HepG2 (cell line): ENCODE data around the gene CALM1. TPM values are rescaled to one million over a fixed set of nuclear protein-coding genes. Genes with fewer than 3 reads are reported as not detected.
A peak's percentile ranks its signal among the peaks of the same experiment; 100 is the strongest.

Experiments used
- HNF1B ChIP-seq: sonication (generic); formaldehyde crosslinking; IDR thresholded peaks from 2 replicates; pipeline ENCODE4 v1.5.1; 2020; ENCODE audit warnings: mild to moderate bottlenecking, moderate library complexity, missing genetic modification reagents
- HNF4G ChIP-seq, 2 experiments: sonication (generic) in 1 of 2; formaldehyde crosslinking in 1 of 2; IDR thresholded peaks; 2 replicates each; pipeline versions ENCODE4 v1.4.0 to v1.6.1; 2011 to 2020; ENCODE audit warnings: borderline replicate concordance in 2 of 2, low read depth in 2 of 2, mild to moderate bottlenecking in 2 of 2, low read length in 1 of 2, missing genetic modification reagents in 1 of 2, moderate library complexity in 1 of 2
- MTA3 ChIP-seq: sonication (generic); formaldehyde crosslinking; IDR thresholded peaks from 2 replicates; pipeline ENCODE4 v1.4.0; 2020; ENCODE audit warnings: missing genetic modification reagents
- NR2F2 ChIP-seq: IDR thresholded peaks from 2 replicates; pipeline ENCODE4 v1.6.1; 2012; ENCODE audit warnings: low read depth, inconsistent platforms, borderline replicate concordance
- SOX13 ChIP-seq, 3 experiments: fragments of 450-650 bp in 1 of 3; sonication (generic) in 1 of 3; formaldehyde crosslinking in 1 of 3; IDR thresholded peaks in 2 of 3; conservative IDR thresholded peaks in 1 of 3; 2 replicates each; pipeline versions ENCODE4 v1.5.0 to v1.6.1; 2016 to 2020; ENCODE audit warnings: antibody characterized with exemption in 1 of 3, mild to moderate bottlenecking in 1 of 3, missing compliant biosample characterization in 1 of 3, missing genetic modification reagents in 1 of 3, moderate library complexity in 1 of 3
- ZFP1 ChIP-seq: IDR thresholded peaks from 2 replicates; pipeline ENCODE4 v1.6.1; 2016
- ZNF124 ChIP-seq: sonication (generic); formaldehyde crosslinking; IDR thresholded peaks from 2 replicates; pipeline ENCODE4 v1.4.0; 2020; ENCODE audit warnings: missing genetic modification reagents
- polyA plus RNA-seq, 8 experiments: library from polyadenylated mRNA; depleted of rRNA in 3 of 8; stranded (reverse) in 7 of 8; unstranded in 1 of 8; fragments of >200 nt; fragmentation: Illumina TruSeq in 4 of 8; extraction: Trizol in 4 of 8; gene quantifications; 2 replicates each; pipeline versions ENCODE4 v1.2.1 to v1.2.3, GENCODE V29; 2011 to 2016; ENCODE audit warnings: low read depth in 4 of 8, missing spikeins in 1 of 8, mixed read lengths in 1 of 8; ENCODE audit not compliant: insufficient read depth in 1 of 8
- total RNA-seq, 5 experiments: library from RNA; depleted of rRNA; stranded (reverse); fragments of >200 nt; fragmentation: Illumina TruSeq; extraction: Trizol; gene quantifications; 2 replicates each; pipeline ENCODE4 v1.2.3, GENCODE V29; 2016; ENCODE audit warnings: low read depth in 1 of 5
- TF ChIP-seq, protein P1 (sequence below): sonication (generic); formaldehyde crosslinking; conservative IDR thresholded peaks from 2 replicates; pipeline ENCODE4 v1.4.0; 2020; ENCODE audit warnings: missing genetic modification reagents
- TF ChIP-seq, protein P2 (sequence below): sonication (generic); formaldehyde crosslinking; IDR thresholded peaks from 2 replicates; pipeline ENCODE4 v1.9.0; 2021; ENCODE audit warnings: missing genetic modification reagents, mild to moderate bottlenecking, borderline replicate concordance
- TF ChIP-seq, protein P3 (sequence below): sonication (generic); formaldehyde crosslinking; IDR thresholded peaks from 2 replicates; pipeline ENCODE4 v1.4.0; 2020; ENCODE audit warnings: missing genetic modification reagents, mild to moderate bottlenecking, borderline replicate concordance
- TF ChIP-seq, protein P4 (sequence below), 2 experiments: sonication (generic) in 1 of 2; formaldehyde crosslinking in 1 of 2; IDR thresholded peaks; 2 replicates each; pipeline versions ENCODE4 v1.6.1 to v1.9.0; 2014 to 2022; ENCODE audit warnings: antibody characterized with exemption in 1 of 2, borderline replicate concordance in 1 of 2, inconsistent platforms in 1 of 2, low read depth in 1 of 2, missing genetic modification reagents in 1 of 2

The CALM1 gene
- total and polyA plus RNA-seq, 2 of the 13 experiments (the other 11 are each of a cell fraction or from before 2014, with no cell fraction given) = 110 to 238 TPM

DNA sequence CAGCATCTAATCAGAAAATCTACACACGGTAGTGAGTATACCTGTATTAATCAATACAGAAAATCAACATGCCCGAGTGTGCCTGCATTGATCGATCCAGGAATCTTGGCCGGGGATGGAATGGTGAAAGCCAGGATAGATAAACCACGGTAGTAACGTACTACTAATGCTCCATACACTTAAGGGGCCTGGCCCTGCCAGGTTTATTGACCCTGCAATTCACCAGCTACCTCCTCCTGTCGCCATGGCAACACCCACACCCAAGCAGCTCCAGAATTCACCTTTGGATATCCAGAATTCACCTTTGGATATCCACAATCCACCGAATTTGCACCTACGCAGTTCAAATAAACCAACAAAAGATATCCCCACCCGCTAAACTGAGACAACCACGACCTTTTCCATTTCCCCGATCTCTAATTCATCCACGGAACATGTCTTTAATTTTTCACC is 14.8 kb upstream of the CALM1 start (continued):
- TF ChIP-seq, protein P1, sequence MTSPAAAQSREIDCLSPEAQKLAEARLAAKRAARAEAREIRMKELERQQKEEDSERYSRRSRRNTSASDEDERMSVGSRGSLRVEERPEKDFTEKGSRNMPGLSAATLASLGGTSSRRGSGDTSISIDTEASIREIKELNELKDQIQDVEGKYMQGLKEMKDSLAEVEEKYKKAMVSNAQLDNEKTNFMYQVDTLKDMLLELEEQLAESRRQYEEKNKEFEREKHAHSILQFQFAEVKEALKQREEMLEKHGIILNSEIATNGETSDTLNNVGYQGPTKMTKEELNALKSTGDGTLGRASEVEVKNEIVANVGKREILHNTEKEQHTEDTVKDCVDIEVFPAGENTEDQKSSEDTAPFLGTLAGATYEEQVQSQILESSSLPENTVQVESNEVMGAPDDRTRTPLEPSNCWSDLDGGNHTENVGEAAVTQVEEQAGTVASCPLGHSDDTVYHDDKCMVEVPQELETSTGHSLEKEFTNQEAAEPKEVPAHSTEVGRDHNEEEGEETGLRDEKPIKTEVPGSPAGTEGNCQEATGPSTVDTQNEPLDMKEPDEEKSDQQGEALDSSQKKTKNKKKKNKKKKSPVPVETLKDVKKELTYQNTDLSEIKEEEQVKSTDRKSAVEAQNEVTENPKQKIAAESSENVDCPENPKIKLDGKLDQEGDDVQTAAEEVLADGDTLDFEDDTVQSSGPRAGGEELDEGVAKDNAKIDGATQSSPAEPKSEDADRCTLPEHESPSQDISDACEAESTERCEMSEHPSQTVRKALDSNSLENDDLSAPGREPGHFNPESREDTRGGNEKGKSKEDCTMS (CRISPR knock-in tag) = no peak
- TF ChIP-seq SOX13 (IDR thresholded peaks at IDR 0.05) (no peak), SOX13 (CRISPR knock-in tag; conservative IDR thresholded peaks at IDR 0.05 in 1 of 2, IDR thresholded peaks at IDR 0.05 in 1 of 2) (no peak), HNF4G (IDR thresholded peaks at IDR 0.05; ENCODE audit: borderline replicate concordance, low read depth, low read length) (peak; percentile 43), HNF4G (CRISPR knock-in tag; IDR thresholded peaks at IDR 0.05; ENCODE audit: borderline replicate concordance, low read depth) (no peak), ZNF124 (CRISPR knock-in tag) (no peak), HNF1B (CRISPR knock-in tag) (no peak), ZFP1 (CRISPR knock-in tag) (no peak), NR2F2 (no peak), MTA3 (CRISPR knock-in tag) (no peak)
- TF ChIP-seq, protein P2, sequence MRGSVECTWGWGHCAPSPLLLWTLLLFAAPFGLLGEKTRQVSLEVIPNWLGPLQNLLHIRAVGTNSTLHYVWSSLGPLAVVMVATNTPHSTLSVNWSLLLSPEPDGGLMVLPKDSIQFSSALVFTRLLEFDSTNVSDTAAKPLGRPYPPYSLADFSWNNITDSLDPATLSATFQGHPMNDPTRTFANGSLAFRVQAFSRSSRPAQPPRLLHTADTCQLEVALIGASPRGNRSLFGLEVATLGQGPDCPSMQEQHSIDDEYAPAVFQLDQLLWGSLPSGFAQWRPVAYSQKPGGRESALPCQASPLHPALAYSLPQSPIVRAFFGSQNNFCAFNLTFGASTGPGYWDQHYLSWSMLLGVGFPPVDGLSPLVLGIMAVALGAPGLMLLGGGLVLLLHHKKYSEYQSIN (CRISPR knock-in tag) = no peak
- TF ChIP-seq, protein P3, sequence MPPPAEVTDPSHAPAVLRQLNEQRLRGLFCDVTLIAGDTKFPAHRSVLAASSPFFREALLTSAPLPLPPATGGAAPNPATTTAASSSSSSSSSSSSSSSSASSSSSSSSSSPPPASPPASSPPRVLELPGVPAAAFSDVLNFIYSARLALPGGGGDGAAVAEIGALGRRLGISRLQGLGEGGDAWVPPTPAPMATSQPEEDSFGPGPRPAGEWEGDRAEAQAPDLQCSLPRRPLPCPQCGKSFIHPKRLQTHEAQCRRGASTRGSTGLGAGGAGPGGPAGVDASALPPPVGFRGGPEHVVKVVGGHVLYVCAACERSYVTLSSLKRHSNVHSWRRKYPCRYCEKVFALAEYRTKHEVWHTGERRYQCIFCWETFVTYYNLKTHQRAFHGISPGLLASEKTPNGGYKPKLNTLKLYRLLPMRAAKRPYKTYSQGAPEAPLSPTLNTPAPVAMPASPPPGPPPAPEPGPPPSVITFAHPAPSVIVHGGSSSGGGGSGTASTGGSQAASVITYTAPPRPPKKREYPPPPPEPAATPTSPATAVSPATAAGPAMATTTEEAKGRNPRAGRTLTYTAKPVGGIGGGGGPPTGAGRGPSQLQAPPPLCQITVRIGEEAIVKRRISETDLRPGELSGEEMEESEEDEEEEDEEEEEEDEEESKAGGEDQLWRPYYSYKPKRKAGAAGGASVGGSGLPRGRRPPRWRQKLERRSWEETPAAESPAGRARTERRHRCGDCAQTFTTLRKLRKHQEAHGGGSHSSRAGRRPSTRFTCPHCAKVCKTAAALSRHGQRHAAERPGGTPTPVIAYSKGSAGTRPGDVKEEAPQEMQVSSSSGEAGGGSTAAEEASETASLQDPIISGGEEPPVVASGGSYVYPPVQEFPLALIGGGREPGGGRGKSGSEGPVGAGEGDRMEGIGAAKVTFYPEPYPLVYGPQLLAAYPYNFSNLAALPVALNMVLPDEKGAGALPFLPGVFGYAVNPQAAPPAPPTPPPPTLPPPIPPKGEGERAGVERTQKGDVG (CRISPR knock-in tag) = no peak
- TF ChIP-seq, protein P4, sequence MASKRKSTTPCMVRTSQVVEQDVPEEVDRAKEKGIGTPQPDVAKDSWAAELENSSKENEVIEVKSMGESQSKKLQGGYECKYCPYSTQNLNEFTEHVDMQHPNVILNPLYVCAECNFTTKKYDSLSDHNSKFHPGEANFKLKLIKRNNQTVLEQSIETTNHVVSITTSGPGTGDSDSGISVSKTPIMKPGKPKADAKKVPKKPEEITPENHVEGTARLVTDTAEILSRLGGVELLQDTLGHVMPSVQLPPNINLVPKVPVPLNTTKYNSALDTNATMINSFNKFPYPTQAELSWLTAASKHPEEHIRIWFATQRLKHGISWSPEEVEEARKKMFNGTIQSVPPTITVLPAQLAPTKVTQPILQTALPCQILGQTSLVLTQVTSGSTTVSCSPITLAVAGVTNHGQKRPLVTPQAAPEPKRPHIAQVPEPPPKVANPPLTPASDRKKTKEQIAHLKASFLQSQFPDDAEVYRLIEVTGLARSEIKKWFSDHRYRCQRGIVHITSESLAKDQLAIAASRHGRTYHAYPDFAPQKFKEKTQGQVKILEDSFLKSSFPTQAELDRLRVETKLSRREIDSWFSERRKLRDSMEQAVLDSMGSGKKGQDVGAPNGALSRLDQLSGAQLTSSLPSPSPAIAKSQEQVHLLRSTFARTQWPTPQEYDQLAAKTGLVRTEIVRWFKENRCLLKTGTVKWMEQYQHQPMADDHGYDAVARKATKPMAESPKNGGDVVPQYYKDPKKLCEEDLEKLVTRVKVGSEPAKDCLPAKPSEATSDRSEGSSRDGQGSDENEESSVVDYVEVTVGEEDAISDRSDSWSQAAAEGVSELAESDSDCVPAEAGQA (IDR thresholded peaks at IDR 0.05; ENCODE audit: low read depth) = no peak
- TF ChIP-seq, protein P4 (CRISPR knock-in tag; IDR thresholded peaks at IDR 0.05; ENCODE audit: borderline replicate concordance) = no peak
